GM21447 (cell line): Measurements from ENCODE around the gene GPC4.

ENCODE experiments used
- ATAC-seq: cut with Tn5 transposase; IDR thresholded peaks from one replicate; pipeline ENCODE4 v1.9.1; 2021; ENCODE audit not compliant: unreplicated experiment

GPC4 gene

GRCh38 chrX:133412246-133412645 is 3.0 kb downstream of the GPC4 start:
- no peak for ATAC-seq

GRCh38 chrX:133410550-133410949 is 4.7 kb downstream of the GPC4 start:
- no peak for ATAC-seq

- no peak for ATAC-seq
Measured at GRCh38 chrX:133405498-133406185, 9.6 kb downstream of the GPC4 start.

- ATAC-seq = no peak
Measured at GRCh38 chrX:133403984-133404383, 11.3 kb downstream of the GPC4 start.

- ATAC-seq = no peak
Measured at GRCh38 chrX:133402830-133403625, 12.3 kb downstream of the GPC4 start.

GRCh38 chrX:133402042-133402453 is 13.2 kb downstream of the GPC4 start:
- no peak for ATAC-seq

- no peak for ATAC-seq
Measured at GRCh38 chrX:133401536-133401935, 13.8 kb downstream of the GPC4 start.

GRCh38 chrX:133399411-133399810 is 15.9 kb downstream of the GPC4 start:
- no peak for ATAC-seq

GRCh38 chrX:133394765-133395164 is 20.5 kb downstream of the GPC4 start:
- ATAC-seq = no peak

GRCh38 chrX:133392671-133393070 is 22.6 kb downstream of the GPC4 start:
- no peak for ATAC-seq

- no peak for ATAC-seq
Measured at GRCh38 chrX:133391111-133391510, 24.2 kb downstream of the GPC4 start.

- ATAC-seq = no peak
Measured at GRCh38 chrX:133390676-133391075, 24.6 kb downstream of the GPC4 start.

- no peak for ATAC-seq
Measured at GRCh38 chrX:133389975-133390374, 25.3 kb downstream of the GPC4 start.

GRCh38 chrX:133384454-133384853 is 30.8 kb downstream of the GPC4 start:
- no peak for ATAC-seq

- peak; percentile 79 for ATAC-seq
Measured at GRCh38 chrX:133380711-133381619, 34.3 kb downstream of the GPC4 start.

GRCh38 chrX:133376422-133376821 is 38.9 kb downstream of the GPC4 start:
- no peak for ATAC-seq

- ATAC-seq = no peak
Measured at GRCh38 chrX:133375615-133376340, 39.5 kb downstream of the GPC4 start.

- no peak for ATAC-seq
Measured at GRCh38 chrX:133374874-133375387, 40.4 kb downstream of the GPC4 start.

GRCh38 chrX:133373386-133374079 is 41.8 kb downstream of the GPC4 start:
- ATAC-seq = peak; percentile 75

- ATAC-seq = no peak
Measured at GRCh38 chrX:133370696-133371275, 44.5 kb downstream of the GPC4 start.
